T-helper 9 cell (primary cell): Measurements from ENCODE around the gene EDN2.

Experiments used
- DNase-seq: peaks from one replicate; pipeline ENCODE4 v3.0.0-alpha.2; 2020
- total RNA-seq, 2 donors: gene quantifications; one replicate each; lab custom pipeline; 2026; lab: John Stamatoyannopoulos, UW

EDN2 gene
- total RNA-seq = 0 reads per million in 2 donors

GRCh38 chr1:41484402-41485241 lies at the start of gene EDN2:
EDN2 (minus strand) TSS chr1:41484683; CDS start chr1:41484601, 82 bp downstream.
- no peak for DNase-seq

GRCh38 chr1:41533731-41534080 lies 49.2 kb upstream of the EDN2 start:
- DNase-seq = no peak

GRCh38 chr1:41533016-41533730 lies 48.7 kb upstream of the EDN2 start:
- no peak for DNase-seq

GRCh38 chr1:41532206-41532975 lies 47.9 kb upstream of the EDN2 start:
- no peak for DNase-seq

- no peak for DNase-seq
Observed at GRCh38 chr1:41530411-41530810, 45.9 kb upstream of the EDN2 start.

GRCh38 chr1:41529621-41530395 lies 45.3 kb upstream of the EDN2 start:
- no peak for DNase-seq

- no peak for DNase-seq
Observed at GRCh38 chr1:41528726-41529605, 44.5 kb upstream of the EDN2 start.

- no peak for DNase-seq
Observed at GRCh38 chr1:41528106-41528505, 43.6 kb upstream of the EDN2 start.

- no peak for DNase-seq
Observed at GRCh38 chr1:41526956-41527561, 42.6 kb upstream of the EDN2 start.

GRCh38 chr1:41525891-41526587 lies 41.6 kb upstream of the EDN2 start:
- DNase-seq = no peak

GRCh38 chr1:41524676-41525675 lies 40.5 kb upstream of the EDN2 start:
- DNase-seq = no peak

- DNase-seq = no peak
Observed at GRCh38 chr1:41523949-41524675, 39.6 kb upstream of the EDN2 start.

GRCh38 chr1:41523071-41523470 lies 38.6 kb upstream of the EDN2 start:
- no peak for DNase-seq

- no peak for DNase-seq
Observed at GRCh38 chr1:41521766-41522165, 37.3 kb upstream of the EDN2 start.

- no peak for DNase-seq
Observed at GRCh38 chr1:41520951-41521752, 36.7 kb upstream of the EDN2 start.

- no peak for DNase-seq
Observed at GRCh38 chr1:41519667-41520066, 35.2 kb upstream of the EDN2 start.

- DNase-seq = no peak
Observed at GRCh38 chr1:41518471-41518870, 34.0 kb upstream of the EDN2 start.

GRCh38 chr1:41517062-41517438 lies 32.6 kb upstream of the EDN2 start:
- no peak for DNase-seq
